ENCODE data around the gene SLC19A1.
"Not testable (repeated sequence)": the region's sequence is repeated elsewhere in the genome, so short reads cannot be mapped to it uniquely, and the experiment has no call there.

SLC19A1 gene

GRCh38 chr21:45503226-45503625 is 39.0 kb downstream of the SLC19A1 start:
- not testable (repeated sequence) for DNase-seq

- no peak for DNase-seq
These were observed 39.6 kb downstream of the SLC19A1 start for GRCh38 chr21:45502600-45502999.

- DNase-seq = no peak
These were observed 40.3 kb downstream of the SLC19A1 start for GRCh38 chr21:45502006-45502345.

- DNase-seq = not testable (repeated sequence)
These were observed 40.9 kb downstream of the SLC19A1 start for GRCh38 chr21:45501081-45502005.

- no peak for DNase-seq
These were observed 42.2 kb downstream of the SLC19A1 start for GRCh38 chr21:45499970-45500577.

- no peak for DNase-seq
These were observed 43.0 kb downstream of the SLC19A1 start for GRCh38 chr21:45499201-45499750.

- DNase-seq = no peak
These were observed 43.6 kb downstream of the SLC19A1 start for GRCh38 chr21:45498646-45499000.

GRCh38 chr21:45497846-45498645 is 44.2 kb downstream of the SLC19A1 start:
- DNase-seq = no peak

GRCh38 chr21:45496968-45497845 is 45.0 kb downstream of the SLC19A1 start:
- DNase-seq = no peak

- no peak for DNase-seq
These were observed 45.9 kb downstream of the SLC19A1 start for GRCh38 chr21:45496151-45496967.

GRCh38 chr21:45494851-45495680 is 47.2 kb downstream of the SLC19A1 start:
- no peak for DNase-seq

GRCh38 chr21:45494135-45494850 is 47.9 kb downstream of the SLC19A1 start:
- no peak for DNase-seq

GRCh38 chr21:45493401-45494001 is 48.7 kb downstream of the SLC19A1 start:
- DNase-seq = no peak

GRCh38 chr21:45492765-45493164 is 49.5 kb downstream of the SLC19A1 start:
- no peak for DNase-seq

- DNase-seq = no peak
These were observed 50.6 kb downstream of the SLC19A1 start for GRCh38 chr21:45491623-45492022.

- no peak for DNase-seq
These were observed 51.2 kb downstream of the SLC19A1 start for GRCh38 chr21:45491056-45491455.

- no peak for DNase-seq
These were observed 52.0 kb downstream of the SLC19A1 start for GRCh38 chr21:45490049-45490731.

- DNase-seq = no peak
These were observed 52.6 kb downstream of the SLC19A1 start for GRCh38 chr21:45489722-45489982.

Data from NCI-H2227 treated with DMSO at 0.1 percent for 48 hours (cell line).